BLaER1 (cell line): ENCODE data around the gene FAM124A.

Source experiments
- H3K27ac ChIP-seq: shearing (Covaris generic); formaldehyde crosslinking; 2 replicates; pipeline ENCODE4 v1.8.1; 2022
- H3K27me3 ChIP-seq: shearing (Covaris generic); formaldehyde crosslinking; 2 replicates; pipeline ENCODE4 v1.8.1; 2022
- H3K36me3 ChIP-seq: shearing (Covaris generic); formaldehyde crosslinking; 2 replicates; pipeline ENCODE4 v1.8.1; 2022
- H3K4me1 ChIP-seq: shearing (Covaris generic); formaldehyde crosslinking; 2 replicates; pipeline ENCODE4 v1.8.1; 2022
- H3K4me2 ChIP-seq: shearing (Covaris generic); formaldehyde crosslinking; 2 replicates; pipeline ENCODE4 v1.8.1; 2022
- H3K4me3 ChIP-seq: shearing (Covaris generic); formaldehyde crosslinking; 2 replicates; pipeline ENCODE4 v1.8.1; 2022
- H3K9ac ChIP-seq: shearing (Covaris generic); formaldehyde crosslinking; 2 replicates; pipeline ENCODE4 v1.8.1; 2022
- H3K9me3 ChIP-seq: shearing (Covaris generic); formaldehyde crosslinking; 2 replicates; pipeline ENCODE4 v1.8.1; 2022
- H4K20me1 ChIP-seq: shearing (Covaris generic); formaldehyde crosslinking; 2 replicates; pipeline ENCODE4 v1.8.1; 2022
- Cebpa-rat ChIP-seq: shearing (Covaris generic); IDR thresholded peaks from 2 replicates; pipeline ENCODE4 v1.8.1; 2022

Gene FAM124A

GRCh38 chr13:51192348-51192747, 29.9 kb upstream of the FAM124A start:
- no peaks in the 10 kb centered on the region for H3K36me3 ChIP-seq
- no peak overlapping the region for H3K4me2 ChIP-seq
- H3K9ac ChIP-seq: no peak overlapping the region
- H3K27ac ChIP-seq: no peak overlapping the region
- H3K4me1 ChIP-seq: no peaks in the 10 kb centered on the region
- H3K4me3 ChIP-seq: no peak overlapping the region
- no peaks in the 10 kb centered on the region for H3K27me3 ChIP-seq
- no peaks in the 10 kb centered on the region for H4K20me1 ChIP-seq
- no peak for TF ChIP-seq Cebpa-rat
- no peaks in the 10 kb centered on the region for H3K9me3 ChIP-seq

- Histone ChIP-seq H3K9me3 (peaks cover 5% of the 10 kb centered on the region; the same call in 1 of the 2 replicates), H3K4me1 (no peaks in the 10 kb centered on the region), H3K9ac (no peak overlapping the region), H3K4me3 (no peak overlapping the region), H4K20me1 (no peaks in the 10 kb centered on the region), H3K36me3 (no peaks in the 10 kb centered on the region), H3K4me2 (no peak overlapping the region), H3K27ac (no peak overlapping the region), H3K27me3 (no peaks in the 10 kb centered on the region)
- no peak for TF ChIP-seq Cebpa-rat
These were observed 28.8 kb upstream of the FAM124A start for GRCh38 chr13:51193387-51193786.

- H3K27me3 ChIP-seq: no peaks in the 10 kb centered on the region
- no peaks in the 10 kb centered on the region for H4K20me1 ChIP-seq
- H3K36me3 ChIP-seq: no peaks in the 10 kb centered on the region
- H3K27ac ChIP-seq: no peak overlapping the region
- no peak overlapping the region for H3K9ac ChIP-seq
- H3K4me2 ChIP-seq: no peak overlapping the region
- no peak for TF ChIP-seq Cebpa-rat
- H3K9me3 ChIP-seq: peaks cover 16% of the 10 kb centered on the region
- H3K4me1 ChIP-seq: no peaks in the 10 kb centered on the region
- no peak overlapping the region for H3K4me3 ChIP-seq
These were observed 27.3 kb upstream of the FAM124A start for GRCh38 chr13:51194942-51195341.

GRCh38 chr13:51201886-51202285, 20.3 kb upstream of the FAM124A start:
- no peaks in the 10 kb centered on the region for H3K36me3 ChIP-seq
- no peaks in the 10 kb centered on the region for H3K27me3 ChIP-seq
- H3K4me1 ChIP-seq: no peaks in the 10 kb centered on the region
- no peak overlapping the region for H3K27ac ChIP-seq
- peaks cover 24% of the 10 kb centered on the region for H3K9me3 ChIP-seq
- no peak overlapping the region for H3K4me2 ChIP-seq
- no peak overlapping the region for H3K4me3 ChIP-seq
- no peak overlapping the region for H3K9ac ChIP-seq
- no peak for TF ChIP-seq Cebpa-rat
- no peaks in the 10 kb centered on the region for H4K20me1 ChIP-seq

DNA sequence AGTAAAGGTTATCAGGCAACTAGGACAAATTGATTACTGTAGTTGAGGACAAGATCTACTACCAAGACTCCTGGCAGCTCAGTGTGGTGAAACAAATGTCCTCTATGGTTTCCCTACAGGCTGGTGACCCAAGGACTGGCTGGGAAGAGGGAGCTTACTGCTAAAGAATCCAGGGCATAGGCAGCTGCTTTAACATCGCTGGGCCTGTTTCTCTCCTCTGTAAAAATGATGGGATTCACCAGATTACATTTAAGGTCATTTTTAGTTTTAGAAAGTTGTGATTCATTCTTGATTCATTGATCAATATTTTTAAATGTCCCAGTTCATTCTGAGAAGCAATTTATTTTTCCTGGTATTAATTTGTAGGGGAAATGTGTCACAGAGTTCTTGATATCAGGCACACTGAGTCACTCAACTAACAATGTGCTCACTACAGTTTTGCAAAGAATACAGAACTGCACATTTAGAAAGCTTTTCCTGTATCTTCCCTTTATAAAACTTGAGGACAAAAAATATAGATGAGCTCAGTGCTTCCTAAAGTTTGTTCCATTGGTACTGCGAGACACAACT, 19.6 kb upstream of the FAM124A start:
- H4K20me1 ChIP-seq: no peaks in the 10 kb centered on the region
- TF ChIP-seq Cebpa-rat: no peak
- no peak overlapping the region for H3K4me3 ChIP-seq
- peaks cover 24% of the 10 kb centered on the region for H3K9me3 ChIP-seq
- H3K27me3 ChIP-seq: no peaks in the 10 kb centered on the region
- H3K9ac ChIP-seq: no peak overlapping the region
- H3K27ac ChIP-seq: no peak overlapping the region
- H3K36me3 ChIP-seq: no peaks in the 10 kb centered on the region
- H3K4me2 ChIP-seq: no peak overlapping the region
- no peaks in the 10 kb centered on the region for H3K4me1 ChIP-seq

DNA sequence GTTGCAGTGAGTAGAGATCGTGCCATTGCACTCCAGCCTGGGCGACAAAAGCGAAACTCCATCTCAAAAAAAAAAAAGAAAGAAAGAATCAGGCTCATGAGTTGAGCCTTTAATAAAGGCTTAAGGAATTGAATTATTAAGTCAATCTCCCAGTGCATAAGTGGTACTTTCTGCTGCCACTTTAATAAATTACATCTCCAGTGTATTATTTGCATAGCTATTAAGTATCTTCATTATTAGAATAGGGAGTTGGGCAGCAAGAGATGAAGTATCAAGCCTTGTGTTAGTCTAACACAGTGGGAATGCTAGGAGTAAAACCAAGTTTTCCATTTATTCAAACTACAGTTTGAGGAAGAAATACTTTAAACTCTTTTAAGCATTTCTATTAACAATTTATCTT, 15.6 kb upstream of the FAM124A start:
- TF ChIP-seq Cebpa-rat: no peak
- H3K27ac ChIP-seq: no peak overlapping the region
- no peak overlapping the region for H3K4me2 ChIP-seq
- no peak overlapping the region for H3K4me3 ChIP-seq
- no peaks in the 10 kb centered on the region for H3K27me3 ChIP-seq
- H4K20me1 ChIP-seq: no peaks in the 10 kb centered on the region
- no peaks in the 10 kb centered on the region for H3K4me1 ChIP-seq
- no peak overlapping the region for H3K9ac ChIP-seq
- H3K9me3 ChIP-seq: no peaks in the 10 kb centered on the region
- H3K36me3 ChIP-seq: no peaks in the 10 kb centered on the region

DNA sequence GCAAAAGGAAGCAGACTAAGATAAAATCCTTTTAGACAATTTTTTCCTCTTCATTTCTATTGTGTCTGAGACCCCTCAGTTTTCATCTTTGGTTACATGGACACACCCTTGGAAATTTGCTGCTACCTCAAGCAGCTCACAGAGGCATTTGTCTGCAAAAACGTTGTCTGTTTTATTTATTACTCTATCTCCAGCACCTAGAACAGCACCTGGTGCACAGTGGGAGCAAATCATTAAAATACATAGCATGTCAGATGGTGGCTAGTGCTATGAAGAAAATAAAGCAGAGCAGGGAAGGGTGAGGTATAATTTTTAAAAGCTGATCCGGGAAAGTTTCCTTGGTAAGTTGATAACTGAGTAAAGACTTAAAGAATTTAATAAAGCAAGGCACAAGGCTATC, 14.3 kb upstream of the FAM124A start:
- H3K36me3 ChIP-seq: no peaks in the 10 kb centered on the region
- H3K9ac ChIP-seq: no peak overlapping the region
- H3K4me1 ChIP-seq: no peaks in the 10 kb centered on the region
- H4K20me1 ChIP-seq: no peaks in the 10 kb centered on the region
- H3K27me3 ChIP-seq: no peaks in the 10 kb centered on the region
- H3K27ac ChIP-seq: no peak overlapping the region
- H3K9me3 ChIP-seq: no peaks in the 10 kb centered on the region
- TF ChIP-seq Cebpa-rat: no peak
- H3K4me2 ChIP-seq: no peak overlapping the region
- no peak overlapping the region for H3K4me3 ChIP-seq

DNA sequence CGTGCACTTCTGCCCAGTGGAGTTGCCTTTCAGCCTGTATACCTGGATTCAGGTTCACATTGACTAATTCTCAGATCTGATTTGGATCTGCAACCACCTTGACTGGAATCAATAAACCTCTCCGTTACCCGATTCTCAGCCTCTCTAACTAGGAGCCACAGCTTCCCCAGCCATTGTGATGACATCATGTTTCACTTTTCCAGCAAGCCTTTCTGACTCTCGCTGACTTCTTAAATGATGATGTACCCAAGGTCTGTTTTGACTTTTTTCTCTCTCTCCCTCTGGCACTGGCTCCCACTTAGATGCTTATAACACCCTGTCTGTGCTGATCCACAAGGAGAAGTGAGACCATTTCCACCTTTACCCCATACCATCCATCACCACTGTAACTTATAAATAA, 13.5 kb upstream of the FAM124A start:
- TF ChIP-seq Cebpa-rat: no peak
- Histone ChIP-seq H3K9ac (no peak overlapping the region), H3K9me3 (no peaks in the 10 kb centered on the region), H4K20me1 (no peaks in the 10 kb centered on the region), H3K4me2 (no peak overlapping the region), H3K27ac (no peak overlapping the region), H3K4me3 (no peak overlapping the region), H3K4me1 (no peaks in the 10 kb centered on the region), H3K36me3 (no peaks in the 10 kb centered on the region), H3K27me3 (no peaks in the 10 kb centered on the region)

DNA sequence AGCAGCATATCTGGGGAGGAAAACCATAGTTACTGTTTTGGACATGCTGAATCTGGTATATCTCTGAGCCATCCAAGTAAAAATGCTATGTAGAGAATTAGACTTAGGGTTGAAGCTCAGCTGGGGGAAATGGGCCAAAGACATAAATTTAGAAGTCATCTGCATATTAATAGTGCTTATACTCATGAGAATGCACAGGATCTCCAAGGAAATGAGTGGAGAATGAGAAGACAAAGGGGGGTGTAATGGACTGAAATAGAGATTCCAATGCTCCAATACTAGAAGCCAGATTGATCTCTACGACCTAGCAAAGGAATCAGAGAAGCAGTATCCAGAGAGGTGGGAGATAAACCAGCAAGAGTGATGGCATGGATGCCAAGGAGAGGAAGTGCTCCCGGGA, 10.3 kb upstream of the FAM124A start:
- no peaks in the 10 kb centered on the region for H3K9me3 ChIP-seq
- H3K27me3 ChIP-seq: no peaks in the 10 kb centered on the region
- no peaks in the 10 kb centered on the region for H4K20me1 ChIP-seq
- H3K27ac ChIP-seq: no peak overlapping the region
- no peaks in the 10 kb centered on the region for H3K4me1 ChIP-seq
- TF ChIP-seq Cebpa-rat: no peak
- no peak overlapping the region for H3K4me3 ChIP-seq
- H3K4me2 ChIP-seq: no peak overlapping the region
- no peak overlapping the region for H3K9ac ChIP-seq
- no peaks in the 10 kb centered on the region for H3K36me3 ChIP-seq

DNA sequence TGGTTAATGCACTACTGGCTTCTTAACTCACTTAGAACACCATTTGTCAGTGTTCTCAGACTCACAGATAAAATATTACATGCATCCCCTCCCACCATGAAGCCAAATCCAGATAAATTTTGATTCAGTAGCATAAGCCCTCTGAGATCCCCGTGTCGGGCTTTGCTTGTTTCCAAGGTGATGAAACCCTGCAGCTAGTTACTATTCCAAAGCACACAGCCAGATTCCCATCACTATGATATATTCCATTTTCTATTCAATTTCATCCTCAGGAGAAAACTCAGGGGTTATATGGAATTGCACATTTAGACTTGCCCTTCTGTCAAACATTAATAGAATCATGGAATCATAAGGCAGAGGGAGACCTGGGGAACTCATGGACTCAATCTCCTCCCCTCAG, 9.4 kb upstream of the FAM124A start:
- Histone ChIP-seq H3K9me3 (no peaks in the 10 kb centered on the region), H3K4me1 (no peaks in the 10 kb centered on the region), H3K9ac (no peak overlapping the region), H4K20me1 (no peaks in the 10 kb centered on the region), H3K4me2 (no peak overlapping the region), H3K36me3 (no peaks in the 10 kb centered on the region), H3K27me3 (no peaks in the 10 kb centered on the region), H3K27ac (no peak overlapping the region), H3K4me3 (no peak overlapping the region)
- no peak for TF ChIP-seq Cebpa-rat

DNA sequence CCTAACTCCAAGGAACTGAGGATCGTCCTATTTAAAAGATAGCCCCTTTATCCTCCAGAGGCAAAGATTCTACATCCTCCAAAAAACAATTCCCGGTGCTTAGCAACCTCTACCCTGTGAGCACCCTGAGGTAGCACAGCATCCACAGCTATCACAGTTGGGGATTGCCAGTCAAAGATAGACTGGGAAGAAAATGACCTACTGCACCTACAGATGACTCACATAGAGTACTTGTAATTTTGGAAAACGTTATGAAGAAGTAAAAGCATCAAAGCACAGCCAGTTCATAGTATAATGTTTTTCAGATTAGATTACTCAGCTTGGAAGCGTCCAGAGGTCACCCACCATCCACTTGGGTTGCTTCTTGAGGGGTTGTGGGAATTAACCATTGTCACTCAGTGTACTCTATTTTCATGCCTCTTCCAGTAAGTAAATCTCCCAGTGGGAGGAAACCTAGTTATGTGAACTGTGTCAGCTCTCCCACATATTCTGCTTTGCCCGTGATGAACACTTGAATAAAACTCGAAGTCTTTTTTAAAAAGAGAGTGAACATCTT, 8.9 kb upstream of the FAM124A start:
- no peak for TF ChIP-seq Cebpa-rat
- Histone ChIP-seq H3K4me3 (no peak overlapping the region), H3K9ac (no peak overlapping the region), H3K4me2 (no peak overlapping the region), H3K9me3 (no peaks in the 10 kb centered on the region), H3K4me1 (peaks cover 2% of the 10 kb centered on the region), H4K20me1 (no peaks in the 10 kb centered on the region), H3K27me3 (no peaks in the 10 kb centered on the region), H3K27ac (no peak overlapping the region), H3K36me3 (no peaks in the 10 kb centered on the region)
